Stimulated activated CD8-positive, alpha-beta memory T cell treated with anti-CD3 and anti-CD28 coated beads, Interleukin-12 subunit alpha, Interleukin-12 subunit beta, amount 100 ng/mL, for 24 hours (primary cell): ENCODE measurements around the gene ZNF81.
"Not testable (repeated sequence)": the region's sequence is repeated elsewhere in the genome, so short reads cannot be mapped to it uniquely, and the experiment has no call there.

Source experiments
- DNase-seq: peaks from one replicate; pipeline ENCODE4 v3.0.0-alpha.2; 2020; ENCODE audit errors: extremely low read depth

The ZNF81 gene

DNA sequence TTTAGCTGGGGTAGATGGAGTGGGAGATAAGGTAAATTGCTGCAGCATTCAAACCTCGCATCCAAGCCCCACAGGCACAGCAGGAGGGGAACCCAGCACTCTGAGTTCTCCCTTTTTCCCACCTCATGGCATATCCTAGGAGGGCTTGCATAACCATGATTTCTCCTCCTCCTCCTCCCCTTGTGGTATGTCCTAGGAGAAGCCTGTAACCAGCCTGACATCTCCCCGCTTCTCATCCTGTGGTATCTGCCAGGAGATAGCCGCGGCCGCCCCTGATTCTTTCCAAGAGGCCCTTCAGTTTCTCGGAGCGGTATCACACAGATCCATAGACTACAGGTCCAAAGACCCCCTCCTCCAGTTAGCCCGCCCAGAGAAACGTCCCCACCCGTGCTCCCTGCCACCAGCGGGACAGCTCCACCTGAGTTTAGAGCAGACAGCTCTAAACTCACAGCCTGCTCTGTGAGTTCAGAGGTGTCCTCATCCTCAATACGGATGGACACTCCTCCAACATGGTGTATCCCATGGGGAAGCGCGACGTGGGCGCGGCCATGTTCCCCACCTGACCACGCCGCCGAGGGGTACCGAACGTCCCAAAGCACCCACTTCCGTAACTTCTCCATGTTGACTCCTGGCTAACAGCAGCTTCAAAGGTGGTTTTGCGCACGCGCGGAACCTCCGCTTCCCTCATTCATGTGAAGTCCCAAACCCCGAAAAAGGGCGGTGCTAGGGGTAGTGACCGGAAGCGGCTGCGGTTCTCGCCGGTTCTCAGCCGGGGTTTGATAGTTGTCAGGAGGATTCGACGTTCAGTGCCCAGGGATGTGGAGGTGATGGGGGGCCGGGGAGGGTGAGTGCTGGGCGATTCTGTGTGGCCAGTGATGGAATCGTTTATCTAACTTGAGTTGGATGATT lies at the start of gene ZNF81:
ZNF81 (plus strand) TSS at position 739 of the 909 bp plus-strand sequence. CDS start 9,366 bp downstream, outside the sequence.
- DNase-seq, result peak; percentile 78

GRCh38 chrX:47796433-47796906 lies 40.2 kb upstream of the ZNF81 start:
- no peak for DNase-seq

- DNase-seq, result no peak
Observed at GRCh38 chrX:47797084-47797483, 39.6 kb upstream of the ZNF81 start.

- DNase-seq, result no peak
Observed at GRCh38 chrX:47798861-47799260, 37.8 kb upstream of the ZNF81 start.

DNA sequence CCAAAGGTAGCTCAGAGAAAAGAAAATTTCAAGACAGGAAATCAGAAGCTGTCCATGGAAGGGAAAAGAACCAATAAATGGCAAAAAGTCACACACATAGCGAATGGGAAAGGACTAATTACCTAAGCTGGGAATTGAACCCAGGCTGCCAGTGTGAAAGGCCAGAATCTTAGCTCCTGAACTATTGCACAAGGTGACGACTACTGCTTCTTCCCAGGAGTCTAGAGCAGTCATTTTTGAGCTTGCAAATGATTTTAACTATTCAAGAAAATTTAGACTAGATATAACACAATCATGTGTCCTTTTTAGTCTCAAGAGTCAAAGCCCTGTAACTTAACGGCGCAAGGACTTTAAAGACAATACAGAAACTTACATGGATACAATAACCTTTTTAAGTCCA lies 34.1 kb upstream of the ZNF81 start:
- no peak for DNase-seq

DNA sequence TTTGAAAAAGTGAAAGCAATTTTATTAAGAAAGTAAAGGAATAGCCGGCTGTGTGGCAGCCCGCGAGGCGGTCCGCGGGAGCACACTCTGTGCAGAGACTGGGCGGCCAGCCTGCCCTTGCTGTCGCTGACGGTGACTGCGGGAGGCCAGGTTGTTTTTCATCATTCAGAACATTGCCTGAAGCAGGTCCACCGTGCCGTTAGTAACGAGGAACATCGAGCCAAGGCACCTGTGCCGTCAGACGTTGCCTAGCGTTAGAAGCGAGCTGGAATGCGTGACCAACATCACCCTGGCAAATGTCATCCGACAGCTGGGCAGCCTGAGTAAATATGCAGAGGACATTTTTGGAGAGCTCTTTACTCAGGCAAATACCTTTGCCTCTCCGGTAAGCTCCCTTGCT lies 33.6 kb upstream of the ZNF81 start:
- not testable (repeated sequence) for DNase-seq

GRCh38 chrX:47804315-47804714 lies 32.4 kb upstream of the ZNF81 start:
- DNase-seq, result no peak

GRCh38 chrX:47805844-47806243 lies 30.9 kb upstream of the ZNF81 start:
- not testable (repeated sequence) for DNase-seq

GRCh38 chrX:47806415-47807271 lies 30.1 kb upstream of the ZNF81 start:
- DNase-seq, result not testable (repeated sequence)

- DNase-seq, result not testable (repeated sequence)
Observed at GRCh38 chrX:47807272-47807538, 29.5 kb upstream of the ZNF81 start.

- DNase-seq, result no peak
Observed at GRCh38 chrX:47807548-47807947, 29.2 kb upstream of the ZNF81 start.

GRCh38 chrX:47808904-47809788 lies 27.6 kb upstream of the ZNF81 start:
- no peak for DNase-seq

GRCh38 chrX:47814851-47815250 lies 21.9 kb upstream of the ZNF81 start:
- no peak for DNase-seq

DNA sequence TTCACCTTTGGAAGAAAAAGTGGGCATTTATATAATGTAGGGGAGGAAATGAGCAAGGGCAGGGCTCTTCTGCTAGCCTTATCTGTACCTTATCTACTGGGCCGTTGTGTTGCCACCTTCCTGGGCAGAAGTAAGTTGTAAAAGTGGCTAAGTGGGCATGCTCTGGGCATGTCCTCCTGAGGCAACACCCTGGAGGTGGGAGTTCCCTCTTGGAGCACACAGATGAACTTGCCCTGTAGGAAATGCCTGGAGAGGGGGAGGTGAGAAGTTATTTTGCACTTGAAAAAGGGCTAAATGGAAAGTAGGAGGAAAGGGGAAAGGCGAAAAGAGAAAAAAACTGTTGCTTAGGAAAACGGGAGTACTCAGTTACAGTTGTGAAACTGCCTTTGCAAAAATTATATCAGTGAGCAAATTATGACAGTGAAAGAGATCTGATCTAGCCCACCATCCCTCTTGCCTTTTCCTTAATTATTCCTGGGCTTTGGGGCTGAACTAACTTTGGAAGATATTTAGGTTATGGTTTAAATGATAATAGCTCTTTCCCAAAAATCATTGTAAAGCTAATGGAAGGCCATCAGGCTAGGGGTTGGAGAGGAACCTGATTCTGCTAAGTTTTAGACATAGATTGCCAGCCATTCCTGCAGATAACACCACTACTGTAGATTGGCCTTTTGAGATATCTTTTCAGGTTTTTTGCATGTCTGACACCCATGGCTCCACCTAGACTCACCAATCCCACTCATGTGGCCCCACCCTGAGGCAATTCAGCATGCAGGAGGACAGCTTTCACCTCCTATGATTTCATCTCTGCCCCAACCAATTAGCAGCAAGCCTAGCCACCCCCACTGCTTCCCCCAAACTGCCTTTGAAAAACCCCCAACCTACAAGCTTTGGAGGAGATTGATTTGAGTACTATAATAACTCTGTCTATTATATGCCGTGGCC lies 20.5 kb upstream of the ZNF81 start:
- no peak for DNase-seq

GRCh38 chrX:47817421-47817820 lies 19.3 kb upstream of the ZNF81 start:
- no peak for DNase-seq

- no peak for DNase-seq
Observed at GRCh38 chrX:47817897-47818296, 18.8 kb upstream of the ZNF81 start.

GRCh38 chrX:47828984-47829383 lies 7.7 kb upstream of the ZNF81 start:
- DNase-seq, result no peak

DNA sequence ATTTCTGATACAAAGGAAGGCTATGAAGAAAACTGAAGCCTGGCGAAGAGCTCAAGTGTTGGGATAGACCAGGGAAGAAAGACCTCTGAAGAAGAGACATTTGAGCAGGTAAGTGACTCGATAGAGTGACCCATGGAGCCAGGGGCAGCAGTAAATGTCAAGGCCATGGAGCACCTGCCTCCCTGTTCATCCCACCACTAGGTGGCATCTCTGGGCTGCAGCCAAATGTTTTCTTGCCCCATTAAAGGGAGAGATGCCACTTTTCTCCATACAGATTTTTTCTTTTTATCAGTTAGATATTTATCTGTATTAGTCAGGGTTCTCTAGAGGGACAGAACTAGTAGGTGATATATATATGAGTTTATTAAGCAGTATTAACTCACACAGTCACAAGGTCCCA lies 4.9 kb upstream of the ZNF81 start:
- no peak for DNase-seq

GRCh38 chrX:47838361-47838760 lies 1.7 kb downstream of the ZNF81 start:
- DNase-seq, result no peak

DNA sequence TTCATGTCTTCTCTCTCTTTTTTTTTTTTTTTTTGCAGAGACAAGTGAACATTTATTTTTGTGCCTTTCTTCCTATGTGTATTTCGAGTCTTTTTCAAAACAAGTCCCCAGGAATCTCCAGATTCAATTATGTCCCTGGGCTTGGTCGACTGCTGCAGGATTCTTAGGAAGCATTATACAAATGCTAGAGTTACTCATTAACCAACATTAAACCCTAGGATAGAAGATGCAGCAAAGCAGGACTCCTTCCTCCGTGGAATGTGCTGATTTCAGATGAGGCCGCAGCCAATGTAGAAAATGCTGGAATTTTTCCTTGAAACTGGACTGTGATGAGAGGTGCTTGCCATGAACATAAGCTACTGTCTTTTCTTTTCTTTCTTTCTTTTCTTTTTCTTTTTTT lies 3.4 kb downstream of the ZNF81 start:
- no peak for DNase-seq

GRCh38 chrX:47843363-47843762 lies 6.7 kb downstream of the ZNF81 start:
- DNase-seq, result no peak
